22Rv1 (cell line): Measurements from ENCODE around the gene C1QL1.

ENCODE experiments used
- H3K27ac ChIP-seq: fragments of 450-650 bp; 2 replicates; pipeline ENCODE4 v1.5.1; 2017
- ZFX ChIP-seq: fragments of 450-650 bp; IDR thresholded peaks from 2 replicates; pipeline ENCODE4 v1.6.1; 2017; ENCODE audit warnings: antibody characterized with exemption, borderline replicate concordance
- TF ChIP-seq, protein P1 (sequence below): fragments of 450-650 bp; IDR thresholded peaks from 2 replicates; pipeline ENCODE4 v1.5.1; 2017; ENCODE audit warnings: mild to moderate bottlenecking

The C1QL1 gene

DNA sequence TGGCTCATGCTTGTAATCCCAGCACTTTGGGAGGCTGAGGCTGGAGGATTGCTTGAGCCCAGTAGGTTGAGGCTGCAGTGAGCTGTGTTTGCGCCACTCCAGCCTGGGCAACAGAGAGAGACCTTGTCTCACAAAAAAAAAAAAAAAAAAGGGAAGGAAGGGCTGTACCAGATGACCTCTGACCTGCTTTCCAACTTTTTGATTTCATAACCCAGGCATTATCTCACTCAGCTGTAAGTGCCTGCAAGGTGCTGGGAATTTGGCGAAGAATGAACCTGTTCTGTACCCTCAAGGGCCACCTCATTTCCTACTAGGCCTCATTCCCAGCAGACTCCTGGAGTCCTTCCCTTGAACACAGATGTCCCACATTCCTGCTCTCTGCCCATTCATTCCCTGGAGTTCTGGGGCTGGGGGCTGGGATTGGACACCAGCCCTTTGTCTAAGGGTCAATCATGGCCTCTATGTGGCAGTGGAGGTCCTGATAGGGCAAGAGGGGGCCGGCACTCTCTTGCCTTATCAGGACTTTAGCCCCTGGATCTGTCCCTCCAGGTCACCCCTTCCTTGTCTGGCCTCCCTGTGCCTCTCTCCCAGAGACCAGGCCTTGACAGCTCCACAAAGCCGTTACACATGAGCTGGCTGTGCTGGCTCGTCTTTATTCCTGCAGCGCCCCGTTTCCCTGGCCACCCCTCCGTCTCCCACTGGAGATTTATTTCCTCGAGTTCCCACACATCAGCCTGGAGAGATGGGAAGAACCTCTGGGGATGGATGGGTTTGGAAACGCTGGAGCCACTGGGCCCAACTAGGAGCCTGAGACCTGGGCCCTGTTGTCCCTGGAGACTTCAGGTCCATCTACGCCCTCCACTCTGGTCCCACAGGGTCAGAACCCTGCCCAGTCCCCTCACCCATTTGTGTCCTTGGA, 52.0 kb downstream of the C1QL1 start:
- no peak for TF ChIP-seq ZFX
- TF ChIP-seq, protein P1, sequence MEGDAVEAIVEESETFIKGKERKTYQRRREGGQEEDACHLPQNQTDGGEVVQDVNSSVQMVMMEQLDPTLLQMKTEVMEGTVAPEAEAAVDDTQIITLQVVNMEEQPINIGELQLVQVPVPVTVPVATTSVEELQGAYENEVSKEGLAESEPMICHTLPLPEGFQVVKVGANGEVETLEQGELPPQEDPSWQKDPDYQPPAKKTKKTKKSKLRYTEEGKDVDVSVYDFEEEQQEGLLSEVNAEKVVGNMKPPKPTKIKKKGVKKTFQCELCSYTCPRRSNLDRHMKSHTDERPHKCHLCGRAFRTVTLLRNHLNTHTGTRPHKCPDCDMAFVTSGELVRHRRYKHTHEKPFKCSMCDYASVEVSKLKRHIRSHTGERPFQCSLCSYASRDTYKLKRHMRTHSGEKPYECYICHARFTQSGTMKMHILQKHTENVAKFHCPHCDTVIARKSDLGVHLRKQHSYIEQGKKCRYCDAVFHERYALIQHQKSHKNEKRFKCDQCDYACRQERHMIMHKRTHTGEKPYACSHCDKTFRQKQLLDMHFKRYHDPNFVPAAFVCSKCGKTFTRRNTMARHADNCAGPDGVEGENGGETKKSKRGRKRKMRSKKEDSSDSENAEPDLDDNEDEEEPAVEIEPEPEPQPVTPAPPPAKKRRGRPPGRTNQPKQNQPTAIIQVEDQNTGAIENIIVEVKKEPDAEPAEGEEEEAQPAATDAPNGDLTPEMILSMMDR: no peak
- no peak overlapping the region for H3K27ac ChIP-seq

- H3K27ac ChIP-seq: no peak within 1 kb of the TSS
- TF ChIP-seq, protein P1: no peak
- TF ChIP-seq ZFX: no peak
Observed at GRCh38 chr17:44915321-44915726, 52.8 kb downstream of the C1QL1 start, which contains the start of gene GFAP. TSS of gene GFAP (minus strand) at chr17:44915500. CDS start at chr17:44915486, 14 bp downstream.

- no peak for TF ChIP-seq ZFX
- TF ChIP-seq, protein P1: no peak
- H3K27ac ChIP-seq: no peak overlapping the region
Observed at GRCh38 chr17:44914698-44915271, 53.3 kb downstream of the C1QL1 start.

DNA sequence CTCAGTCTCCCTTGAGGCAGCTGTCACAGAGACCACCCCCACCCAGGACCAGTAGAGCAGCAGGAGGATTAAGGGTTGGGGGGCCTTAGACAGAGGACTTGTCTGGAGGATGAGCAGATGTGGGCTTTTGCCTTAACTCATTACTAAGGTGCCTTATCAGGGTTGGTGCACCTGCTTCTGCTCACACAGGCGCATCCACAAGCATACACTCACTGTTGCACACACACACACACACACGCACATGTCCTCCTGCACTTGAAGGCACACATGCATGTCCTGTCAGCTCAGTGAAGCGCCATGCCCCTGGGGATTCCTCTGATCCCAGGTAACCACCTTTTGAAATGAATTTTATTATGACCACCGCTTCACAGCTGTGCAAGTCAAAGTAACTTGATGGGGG, 54.0 kb downstream of the C1QL1 start:
- TF ChIP-seq ZFX: no peak
- TF ChIP-seq, protein P1: no peak
- no peak overlapping the region for H3K27ac ChIP-seq

GRCh38 chr17:44913676-44914075, 54.4 kb downstream of the C1QL1 start:
- no peak for TF ChIP-seq ZFX
- TF ChIP-seq, protein P1: no peak
- no peak overlapping the region for H3K27ac ChIP-seq

GRCh38 chr17:44912763-44913544, 55.1 kb downstream of the C1QL1 start:
- no peak for TF ChIP-seq ZFX
- TF ChIP-seq, protein P1: no peak

More at GRCh38 chr17:44912763-44913544, 55.1 kb downstream of the C1QL1 start:
- no peak overlapping the region for H3K27ac ChIP-seq
